SK-N-SH treated with all-trans-retinoic acid at 6 μM for 48 hours (cell line): Measurements from ENCODE around the gene OGDHL.

Source experiments
- ATAC-seq: fragments of 200-7000 bp; cut with Tn5 transposase; 3 replicates; pipeline ENCODE4 v1.9.1; 2020; ENCODE audit warnings: mild to moderate bottlenecking, moderate library complexity
- ARNTL ChIP-seq: fragments of 450-650 bp; formaldehyde crosslinking; IDR thresholded peaks from 2 replicates; pipeline ENCODE4 v1.5.0; 2020; ENCODE audit warnings: low read depth, mild to moderate bottlenecking, moderate library complexity, borderline replicate concordance
- CREB5 ChIP-seq: fragments of 250-450 bp; sonication (Bioruptor Pico); IDR thresholded peaks from 2 replicates; pipeline ENCODE4 v1.5.1; 2020; ENCODE audit warnings: low read depth, mild to moderate bottlenecking, moderate library complexity
- CSDC2 ChIP-seq: fragments of 250-450 bp; sonication (Bioruptor Pico); IDR thresholded peaks from 2 replicates; pipeline ENCODE4 v1.5.0; 2020; ENCODE audit warnings: mild to moderate bottlenecking, moderate library complexity
- CSRNP3 ChIP-seq: fragments of 250-450 bp; sonication (Bioruptor Pico); IDR thresholded peaks from 2 replicates; pipeline ENCODE4 v1.5.1; 2021; ENCODE audit warnings: mild to moderate bottlenecking, moderate library complexity
- ESRRG ChIP-seq: fragments of 250-450 bp; sonication (Bioruptor Pico); IDR thresholded peaks from 2 replicates; pipeline ENCODE4 v1.6.1; 2021; ENCODE audit warnings: mild to moderate bottlenecking
- GLIS3 ChIP-seq: fragments of 250-450 bp; sonication (Bioruptor Pico); IDR thresholded peaks from 2 replicates; pipeline ENCODE4 v1.5.0; 2020; ENCODE audit warnings: mild to moderate bottlenecking, moderate library complexity
- ISL1 ChIP-seq: fragments of 250-450 bp; sonication (Bioruptor Pico); IDR thresholded peaks from 2 replicates; pipeline ENCODE4 v2.1.2; 2022; ENCODE audit warnings: mild to moderate bottlenecking, moderate library complexity
- PATZ1 ChIP-seq: fragments of 250-450 bp; sonication (Bioruptor Pico); IDR thresholded peaks from 2 replicates; pipeline ENCODE4 v1.8.0; 2020; ENCODE audit warnings: mild to moderate bottlenecking, moderate library complexity, borderline replicate concordance
- PPARA ChIP-seq: fragments of 250-450 bp; sonication (Bioruptor Pico); IDR thresholded peaks from 2 replicates; pipeline ENCODE4 v1.5.0; 2020; ENCODE audit warnings: mild to moderate bottlenecking, borderline replicate concordance
- SNAI2 ChIP-seq: fragments of 250-450 bp; sonication (Bioruptor Pico); IDR thresholded peaks from 2 replicates; pipeline ENCODE4 v1.5.0; 2020; ENCODE audit warnings: mild to moderate bottlenecking, moderate library complexity
- TCF4 ChIP-seq: fragments of 250-450 bp; sonication (Bioruptor Pico); IDR thresholded peaks from 2 replicates; pipeline ENCODE4 v1.8.0; 2021; ENCODE audit warnings: mild to moderate bottlenecking, moderate library complexity, borderline replicate concordance
- TOX ChIP-seq: fragments of 250-450 bp; sonication (Bioruptor Pico); IDR thresholded peaks from 2 replicates; pipeline ENCODE4 v1.8.0; 2021; ENCODE audit warnings: mild to moderate bottlenecking, moderate library complexity, borderline replicate concordance
- TSHZ2 ChIP-seq: fragments of 250-450 bp; sonication (Bioruptor Pico); IDR thresholded peaks from 2 replicates; pipeline ENCODE4 v1.5.0; 2020; ENCODE audit warnings: mild to moderate bottlenecking, moderate library complexity
- ZC3H10 ChIP-seq: fragments of 250-450 bp; sonication (Bioruptor Pico); IDR thresholded peaks from 2 replicates; pipeline ENCODE4 v1.5.1; 2021; ENCODE audit warnings: mild to moderate bottlenecking, moderate library complexity
- ZFP3 ChIP-seq: fragments of 250-450 bp; sonication (Bioruptor Pico); IDR thresholded peaks from 2 replicates; pipeline ENCODE4 v1.5.0; 2020; ENCODE audit warnings: mild to moderate bottlenecking, moderate library complexity
- ZFP30 ChIP-seq: fragments of 450-650 bp; formaldehyde crosslinking; IDR thresholded peaks from 2 replicates; pipeline ENCODE4 v1.5.0; 2022; ENCODE audit warnings: mild to moderate bottlenecking, moderate library complexity
- ZNF565 ChIP-seq: fragments of 450-650 bp; formaldehyde crosslinking; conservative IDR thresholded peaks from 2 replicates; pipeline ENCODE4 v1.5.0; 2020; ENCODE audit warnings: low read depth, mild to moderate bottlenecking, moderate library complexity
- ZNF70 ChIP-seq: fragments of 450-650 bp; formaldehyde crosslinking; IDR thresholded peaks from 2 replicates; pipeline ENCODE4 v1.5.0; 2020; ENCODE audit warnings: mild to moderate bottlenecking, moderate library complexity
- ZNF8 ChIP-seq: fragments of 450-650 bp; formaldehyde crosslinking; IDR thresholded peaks from 2 replicates; pipeline ENCODE4 v1.5.0; 2020; ENCODE audit warnings: mild to moderate bottlenecking, moderate library complexity

Gene OGDHL

GRCh38 chr10:49746626-49747302, 15.4 kb downstream of the OGDHL start:
- TF ChIP-seq CSRNP3 (CRISPR knock-in tag) (no peak), TCF4 (CRISPR knock-in tag) (no peak), TSHZ2 (CRISPR knock-in tag) (no peak), ZNF565 (CRISPR knock-in tag) (no peak), SNAI2 (no peak), CREB5 (CRISPR knock-in tag) (no peak), ZFP3 (no peak), ISL1 (CRISPR knock-in tag) (no peak), PATZ1 (no peak), TOX (CRISPR knock-in tag) (no peak), ZFP30 (CRISPR knock-in tag) (no peak), CSDC2 (CRISPR knock-in tag) (no peak)
- ATAC-seq, result no peak

GRCh38 chr10:49745756-49746155, 16.4 kb downstream of the OGDHL start:
- TF ChIP-seq CSRNP3 (CRISPR knock-in tag), result no peak
- no peak for TF ChIP-seq TOX (CRISPR knock-in tag)
- TF ChIP-seq ZNF8, result no peak
- no peak for TF ChIP-seq ZNF70 (CRISPR knock-in tag)
- TF ChIP-seq SNAI2, result no peak
- TF ChIP-seq GLIS3 (CRISPR knock-in tag), result no peak
- no peak for TF ChIP-seq ARNTL
- no peak for TF ChIP-seq ZFP30 (CRISPR knock-in tag)
- no peak for TF ChIP-seq PPARA
- TF ChIP-seq ESRRG (CRISPR knock-in tag), result no peak
- TF ChIP-seq PATZ1, result no peak
- TF ChIP-seq ZC3H10 (CRISPR knock-in tag), result no peak
- TF ChIP-seq, all 23 proteins: peak for 0
- no peak for ATAC-seq
